Cardiac muscle cell (in vitro differentiated cells and primary cell): ENCODE measurements around the gene F2R. TPM values are rescaled to one million over a fixed set of nuclear protein-coding genes. Genes with fewer than 3 reads are reported as not detected.

Source experiments
- DNase-seq, 2 donors: peaks; one replicate each; pipeline versions ENCODE4 v3.0.0 to v3.0.0-alpha.2; 2010 to 2017; ENCODE audit warnings: low read depth in 1 of 2, low spot score in 1 of 2
- H3K27ac ChIP-seq: fragments of 200-600 bp; sonication (generic); 2 replicates; pipeline ENCODE4 v1.5.1; 2016
- H3K27me3 ChIP-seq: fragments of 200-600 bp; sonication (generic); 2 replicates; pipeline ENCODE4 v1.6.0; 2016; ENCODE audit warnings: control low read depth
- H3K36me3 ChIP-seq: fragments of 200-600 bp; sonication (generic); 2 replicates; pipeline ENCODE4 v1.5.1; 2016; ENCODE audit warnings: control low read depth
- H3K4me1 ChIP-seq: fragments of 200-600 bp; sonication (generic); 2 replicates; pipeline ENCODE4 v1.8.1; 2017; ENCODE audit warnings: low read depth, mild to moderate bottlenecking, mixed run types
- H3K4me3 ChIP-seq: fragments of 200-600 bp; sonication (generic); 2 replicates; pipeline ENCODE4 v1.5.1; 2016; ENCODE audit warnings: mild to moderate bottlenecking
- H3K9me3 ChIP-seq: fragments of 200-600 bp; sonication (generic); 2 replicates; pipeline ENCODE4 v1.5.1; 2017; ENCODE audit warnings: low read depth, mild to moderate bottlenecking, control low read depth
- CTCF ChIP-seq: IDR thresholded peaks from 2 replicates; pipeline ENCODE4 v1.5.1; 2012; ENCODE audit warnings: low read depth, mild to moderate bottlenecking, low read length
- polyA plus RNA-seq: library from polyadenylated mRNA; unstranded; fragments of >200 nt; fragmentation: Nextera tagmentation; extraction: Ambion mirVana; gene quantifications from 2 replicates; pipeline ENCODE4 v1.2.1, GENCODE V29; 2016
- total RNA-seq: library from RNA; depleted of rRNA; stranded (reverse); fragments of >200 nt; gene quantifications from 2 replicates; pipeline ENCODE4 v1.2.3, GENCODE V29; 2016

The F2R gene
- total and polyA plus RNA-seq, 2 experiments from 2014 or later, result 13.4 to 16.6 TPM

- H3K27ac ChIP-seq, result no peak overlapping the region
- H3K9me3 ChIP-seq, result no peaks in the 10 kb centered on the region
Measured at GRCh38 chr5:76692274-76692540, 23.7 kb upstream of the F2R start.

GRCh38 chr5:76692651-76693050 lies 23.3 kb upstream of the F2R start:
- H3K9me3 ChIP-seq, result no peaks in the 10 kb centered on the region
- DNase-seq, result no peak
- no peaks in the 10 kb centered on the region for H3K27me3 ChIP-seq
- H3K27ac ChIP-seq, result no peak overlapping the region
- no peak for TF ChIP-seq CTCF
- H3K36me3 ChIP-seq, result no peaks in the 10 kb centered on the region
- H3K4me3 ChIP-seq, result no peak overlapping the region
- peaks cover 5% of the 10 kb centered on the region for H3K4me1 ChIP-seq

More at GRCh38 chr5:76692274-76692540, 23.7 kb upstream of the F2R start:
- H3K27me3 ChIP-seq, result no peaks in the 10 kb centered on the region
- peaks cover 5% of the 10 kb centered on the region for H3K4me1 ChIP-seq
- TF ChIP-seq CTCF, result no peak
- DNase-seq, result no peak
- H3K4me3 ChIP-seq, result no peak overlapping the region
- H3K36me3 ChIP-seq, result no peaks in the 10 kb centered on the region

GRCh38 chr5:76693141-76693540 lies 22.8 kb upstream of the F2R start:
- H3K27me3 ChIP-seq, result no peaks in the 10 kb centered on the region
- TF ChIP-seq CTCF, result no peak
- peaks cover 5% of the 10 kb centered on the region for H3K4me1 ChIP-seq
- H3K36me3 ChIP-seq, result no peaks in the 10 kb centered on the region
- H3K4me3 ChIP-seq, result no peak overlapping the region
- H3K27ac ChIP-seq, result no peak overlapping the region
- no peaks in the 10 kb centered on the region for H3K9me3 ChIP-seq
- DNase-seq, result no peak

GRCh38 chr5:76694317-76694716 lies 21.6 kb upstream of the F2R start:
- Histone ChIP-seq H3K36me3 (no peaks in the 10 kb centered on the region), H3K27ac (no peak overlapping the region), H3K4me3 (no peak overlapping the region), H3K9me3 (no peaks in the 10 kb centered on the region), H3K4me1 (peaks cover 5% of the 10 kb centered on the region), H3K27me3 (no peaks in the 10 kb centered on the region)
- no peak for TF ChIP-seq CTCF
- no peak for DNase-seq

- TF ChIP-seq CTCF, result no peak
- Histone ChIP-seq H3K27me3 (no peaks in the 10 kb centered on the region), H3K4me1 (peaks cover 5% of the 10 kb centered on the region), H3K36me3 (no peaks in the 10 kb centered on the region), H3K27ac (no peak overlapping the region), H3K9me3 (no peaks in the 10 kb centered on the region), H3K4me3 (no peak overlapping the region)
- no peak for DNase-seq
Measured at GRCh38 chr5:76695346-76695745, 20.6 kb upstream of the F2R start.

- H3K27me3 ChIP-seq, result no peaks in the 10 kb centered on the region
- H3K36me3 ChIP-seq, result no peaks in the 10 kb centered on the region
- DNase-seq, result no peak
- no peak for TF ChIP-seq CTCF
- H3K27ac ChIP-seq, result no peak overlapping the region
- H3K4me1 ChIP-seq, result peaks cover 5% of the 10 kb centered on the region
- no peak overlapping the region for H3K4me3 ChIP-seq
- H3K9me3 ChIP-seq, result no peaks in the 10 kb centered on the region
Measured at GRCh38 chr5:76696251-76696650, 19.7 kb upstream of the F2R start.
